Testis (tissue), 3 donors: Measurements from ENCODE around the gene FHOD3. TPM values are rescaled to one million over a fixed set of nuclear protein-coding genes. Genes with fewer than 3 reads are reported as not detected.

Experiments
- DNase-seq: peaks from one replicate; pipeline ENCODE4 v3.0.0-alpha.2; 2019
- H3K27ac ChIP-seq, 2 donors: fragments of 200-600 bp; sonication (generic); one replicate each; pipeline ENCODE4 v1.5.1; 2019
- H3K27me3 ChIP-seq: fragments of 200-600 bp; sonication (generic); one replicate; pipeline ENCODE4 v1.5.1; 2019
- H3K36me3 ChIP-seq: fragments of 200-600 bp; sonication (generic); one replicate; pipeline ENCODE4 v1.5.1; 2017; ENCODE audit warnings: low read depth; ENCODE audit errors: missing control alignments
- H3K4me1 ChIP-seq: fragments of 200-600 bp; sonication (generic); one replicate; pipeline ENCODE4 v1.5.1; 2019
- H3K4me3 ChIP-seq, 2 donors: fragments of 200-600 bp; sonication (generic); one replicate each; pipeline ENCODE4 v1.5.1; 2017 to 2019
- H3K9me3 ChIP-seq: fragments of 200-600 bp; sonication (generic); one replicate; pipeline ENCODE4 v1.5.1; 2017
- CTCF ChIP-seq, 3 experiments: fragments of 450-650 bp in 2 of 3; fragments of 200-600 bp in 1 of 3; sonication (generic) in 1 of 3; IDR thresholded peaks; one replicate each; pipeline ENCODE4 v1.5.1; 2016 to 2019; ENCODE audit warnings: antibody characterized with exemption in 3 of 3, mild to moderate bottlenecking in 2 of 3, moderate library complexity in 1 of 3
- POLR2A ChIP-seq: fragments of 450-650 bp; IDR thresholded peaks from one replicate; pipeline ENCODE4 v1.6.1; 2017; ENCODE audit warnings: antibody characterized with exemption, mild to moderate bottlenecking, moderate library complexity
- WGBS, 2 donors: methylation state at CpG; one replicate each; pipeline ENCODE4 v1.1.5; 2018; 5-methylcytosine and 5-hydroxymethylcytosine counted together
- intact Hi-C: fragments of 100-400 bp; cut with DNase I; formaldehyde crosslinking; loops from one replicate; pipeline ENCODE4 v1.15.1; 2023; ENCODE audit warnings: low total_unique reads
- polyA plus RNA-seq: library from polyadenylated mRNA; stranded (reverse); fragments of 350-450 nt; fragmentation: Illumina TruSeq; extraction: RNeasy Lipid Tissue Mini Kit (QIAGEN cat#74804); gene quantifications from one replicate; pipeline ENCODE4 v1.2.3, GENCODE V29; 2014; ENCODE audit warnings: low read depth, low replicate concordance; ENCODE audit not compliant: insufficient read depth
- total RNA-seq, 2 donors: library from RNA; depleted of rRNA; stranded (reverse); fragments of >200 nt; gene quantifications; one replicate each; pipeline ENCODE4 v1.2.3, GENCODE V29; 2016

Gene FHOD3
- total and polyA plus RNA-seq, 3 donors from 2014 or later: 6.5 to 46.8 (median 37.3) TPM

GRCh38 chr18:36623681-36624190 lies 326.2 kb downstream of the FHOD3 start:
- no peak for TF ChIP-seq POLR2A
- intact Hi-C loops: no loop called here
- H3K36me3 ChIP-seq: no peaks in the 10 kb centered on the region
- H3K4me3 ChIP-seq: no peak overlapping the region
- no peaks in the 10 kb centered on the region for H3K4me1 ChIP-seq
- 88 to 89% methylated on average over 4 of the region's 4 CpGs for WGBS, 2 donors
- H3K9me3 ChIP-seq: no peaks in the 10 kb centered on the region
- H3K27me3 ChIP-seq: no peaks in the 10 kb centered on the region
- no peak overlapping the region for H3K27ac ChIP-seq
- DNase-seq: no peak

DNA sequence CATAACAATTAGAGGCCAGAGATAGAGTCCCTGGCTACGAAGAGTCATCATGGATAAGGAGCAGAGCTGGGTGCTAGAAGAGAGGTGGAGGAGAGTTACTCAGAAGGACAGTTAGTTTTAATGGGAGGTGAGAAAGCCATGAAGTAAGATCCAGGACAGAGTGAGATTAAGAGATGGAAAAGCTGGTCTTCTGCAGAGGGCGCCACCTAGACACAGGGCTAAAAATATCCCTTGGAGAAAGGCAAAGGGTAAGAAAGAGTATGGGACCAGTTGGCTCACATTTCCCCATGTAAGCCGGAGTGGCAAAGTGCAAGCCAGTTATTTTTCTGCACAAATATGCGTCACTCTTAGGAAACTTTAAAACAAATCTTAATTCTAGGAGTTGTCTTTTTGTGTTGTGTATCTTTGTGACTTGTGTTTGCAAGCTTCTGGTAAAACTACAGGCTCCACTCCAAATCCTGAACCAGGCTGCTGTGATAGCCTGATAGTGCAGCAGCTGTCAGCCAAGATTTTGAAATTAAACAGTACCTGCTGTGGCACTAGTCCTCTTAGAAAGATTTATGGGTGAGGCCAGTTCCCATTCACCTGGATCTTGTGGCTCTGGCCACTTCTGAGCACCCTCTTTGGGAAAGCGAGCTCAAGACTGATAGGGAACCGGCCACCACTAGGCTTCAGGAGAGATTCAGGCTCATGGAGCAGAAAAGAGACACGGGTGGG lies 327.1 kb downstream of the FHOD3 start:
- no peak for DNase-seq
- H3K36me3 ChIP-seq: no peaks in the 10 kb centered on the region
- no peaks in the 10 kb centered on the region for H3K9me3 ChIP-seq
- no peak overlapping the region for H3K27ac ChIP-seq
- TF ChIP-seq POLR2A (no peak), CTCF (IDR thresholded peaks at IDR 0.05) (no peak)
- H3K4me1 ChIP-seq: no peaks in the 10 kb centered on the region
- H3K27me3 ChIP-seq: no peaks in the 10 kb centered on the region
- intact Hi-C loops: no loop called here
- no peak overlapping the region for H3K4me3 ChIP-seq
- WGBS, 2 donors: 92 to 97% methylated on average over 7 of the region's 7 CpGs

- intact Hi-C loops: no loop called here
- H3K4me1 ChIP-seq: no peaks in the 10 kb centered on the region
- no peak overlapping the region for H3K4me3 ChIP-seq
- no peak for TF ChIP-seq CTCF (IDR thresholded peaks at IDR 0.05)
- TF ChIP-seq POLR2A: no peak
- 97 to 98% methylated on average over 17 to 19 of the region's 19 CpGs for WGBS, 2 donors
- no peaks in the 10 kb centered on the region for H3K27me3 ChIP-seq
- no peak overlapping the region for H3K27ac ChIP-seq
- no peaks in the 10 kb centered on the region for H3K36me3 ChIP-seq
- DNase-seq: no peak
- no peaks in the 10 kb centered on the region for H3K9me3 ChIP-seq
These were observed 327.9 kb downstream of the FHOD3 start for GRCh38 chr18:36625386-36625785.

- Histone ChIP-seq H3K27ac (no peak overlapping the region), H3K4me1 (no peaks in the 10 kb centered on the region), H3K4me3 (no peak overlapping the region), H3K27me3 (no peaks in the 10 kb centered on the region), H3K36me3 (no peaks in the 10 kb centered on the region), H3K9me3 (no peaks in the 10 kb centered on the region)
- WGBS, 2 donors: 92 to 94% methylated on average over 6 of the region's 6 CpGs
- no peak for DNase-seq
- intact Hi-C loops: no loop called here
- TF ChIP-seq POLR2A: no peak
- TF ChIP-seq CTCF (IDR thresholded peaks at IDR 0.05): no peak
These were observed 330.1 kb downstream of the FHOD3 start for GRCh38 chr18:36627637-36628036.

- Histone ChIP-seq H3K4me1 (no peaks in the 10 kb centered on the region), H3K36me3 (no peaks in the 10 kb centered on the region), H3K9me3 (no peaks in the 10 kb centered on the region), H3K27me3 (no peaks in the 10 kb centered on the region), H3K4me3 (no peak overlapping the region), H3K27ac (no peak overlapping the region)
- TF ChIP-seq CTCF (IDR thresholded peaks at IDR 0.05): no peak
- TF ChIP-seq POLR2A: no peak
- DNase-seq: no peak
- intact Hi-C loops: no loop called here
- 38 to 44% methylated on average over 2 of the region's 2 CpGs for WGBS, 2 donors
These were observed 331.1 kb downstream of the FHOD3 start for GRCh38 chr18:36628435-36629137.
